CD4-positive, alpha-beta T cell treated with Interleukin-6 for 4 hours (primary cell): Measurements from ENCODE around the gene ADGRA1.
"Not testable (repeated sequence)": the region's sequence is repeated elsewhere in the genome, so short reads cannot be mapped to it uniquely, and the experiment has no call there.

ENCODE experiments used
- DNase-seq: peaks from one replicate; pipeline ENCODE4 v3.0.0-alpha.2; 2020; ENCODE audit warnings: mixed read lengths

The ADGRA1 gene

DNA sequence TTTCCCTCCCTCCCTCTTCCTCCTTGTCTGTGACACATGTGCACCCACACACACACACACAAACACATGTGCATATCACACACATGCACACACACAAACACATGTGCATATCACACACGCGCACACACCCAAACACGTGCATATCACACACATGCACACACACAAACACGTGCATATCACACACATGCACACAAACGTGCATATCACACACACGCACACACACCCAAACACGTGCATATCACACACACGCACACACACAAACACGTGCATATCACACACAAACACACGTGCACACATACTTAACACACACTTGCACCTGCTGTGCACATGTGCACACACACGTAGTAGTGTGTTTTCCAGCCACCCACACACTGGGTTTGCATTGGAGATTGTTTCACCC, 42.9 kb downstream of the ADGRA1 start:
- DNase-seq, result no peak

GRCh38 chr10:133131053-133131452, 43.3 kb downstream of the ADGRA1 start:
- DNase-seq, result no peak

DNA sequence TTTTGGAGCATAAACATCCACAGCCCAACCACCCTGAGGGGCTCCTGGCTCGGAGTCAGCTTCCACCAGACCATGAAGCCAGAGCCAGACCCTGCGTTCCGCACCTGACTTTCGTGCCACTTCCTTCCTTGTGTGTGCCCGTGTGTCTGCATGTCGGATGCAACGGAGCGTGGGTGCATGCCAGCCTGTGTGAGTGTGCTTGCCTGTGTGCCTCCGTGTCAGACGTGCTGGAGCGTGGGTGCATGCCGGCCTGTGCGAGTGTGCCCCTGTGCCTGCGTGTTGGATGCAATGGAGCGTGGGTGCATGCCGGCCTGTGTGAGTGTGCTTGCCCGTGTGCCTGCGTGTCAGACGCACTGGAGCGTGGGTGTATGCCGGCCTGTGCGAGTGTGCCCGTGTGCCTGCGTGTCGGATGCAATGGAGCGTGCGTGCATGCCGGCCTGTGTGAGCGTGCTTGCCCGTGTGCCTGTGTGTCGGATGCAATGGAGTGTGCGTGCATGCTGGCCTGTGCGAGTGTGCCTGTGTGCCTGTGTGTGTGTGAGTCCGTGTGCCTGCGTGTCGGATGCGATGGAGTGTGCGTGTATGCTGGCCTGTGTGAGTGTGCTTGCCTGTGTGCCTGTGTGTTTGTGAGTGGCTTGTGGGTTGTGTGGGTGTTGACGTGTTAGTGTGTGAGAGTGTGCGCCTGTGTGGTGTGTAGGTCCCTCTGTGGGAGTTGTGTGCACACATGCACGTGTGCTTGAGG, 44.2 kb downstream of the ADGRA1 start:
- no peak for DNase-seq

DNA sequence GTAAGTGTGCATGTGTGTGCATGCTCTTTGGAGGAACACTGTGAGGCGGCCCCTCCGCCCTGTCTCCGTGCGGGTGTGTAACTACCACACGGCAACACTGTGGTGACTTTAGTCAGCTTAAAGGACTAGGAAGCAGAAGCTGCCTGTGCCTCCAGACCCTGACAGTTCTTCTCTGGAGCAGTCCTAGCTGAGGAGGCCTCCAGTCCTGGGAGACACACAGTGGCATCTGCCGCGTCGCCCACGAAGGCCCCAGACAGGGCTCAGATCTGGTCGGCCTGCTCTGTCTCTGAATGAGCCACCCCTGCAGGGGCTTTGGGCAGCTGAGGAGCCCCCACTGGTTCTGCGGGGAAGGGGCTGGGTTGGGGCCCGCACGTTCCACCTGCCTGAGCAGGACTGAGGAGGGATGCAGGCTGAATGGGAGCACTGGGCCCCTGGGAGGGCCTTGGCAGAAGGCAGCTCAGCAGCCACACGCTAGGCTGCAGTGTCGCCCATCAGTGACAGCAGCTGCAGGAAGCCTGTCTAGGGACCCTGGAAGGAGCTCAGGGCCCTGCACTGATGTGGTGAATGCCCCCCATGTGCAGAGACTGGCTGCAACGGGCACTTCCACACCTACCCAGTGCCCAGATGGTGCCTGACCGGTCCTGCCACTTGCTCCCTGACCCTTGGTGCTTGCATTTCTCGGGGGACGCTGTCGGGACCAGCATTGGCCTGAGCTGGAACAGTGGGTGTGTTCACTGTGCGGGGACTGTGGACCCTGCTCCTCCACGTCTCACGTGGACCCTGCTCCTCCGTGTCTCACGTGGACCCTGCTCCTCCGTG, 45.0 kb downstream of the ADGRA1 start:
- DNase-seq, result no peak

DNA sequence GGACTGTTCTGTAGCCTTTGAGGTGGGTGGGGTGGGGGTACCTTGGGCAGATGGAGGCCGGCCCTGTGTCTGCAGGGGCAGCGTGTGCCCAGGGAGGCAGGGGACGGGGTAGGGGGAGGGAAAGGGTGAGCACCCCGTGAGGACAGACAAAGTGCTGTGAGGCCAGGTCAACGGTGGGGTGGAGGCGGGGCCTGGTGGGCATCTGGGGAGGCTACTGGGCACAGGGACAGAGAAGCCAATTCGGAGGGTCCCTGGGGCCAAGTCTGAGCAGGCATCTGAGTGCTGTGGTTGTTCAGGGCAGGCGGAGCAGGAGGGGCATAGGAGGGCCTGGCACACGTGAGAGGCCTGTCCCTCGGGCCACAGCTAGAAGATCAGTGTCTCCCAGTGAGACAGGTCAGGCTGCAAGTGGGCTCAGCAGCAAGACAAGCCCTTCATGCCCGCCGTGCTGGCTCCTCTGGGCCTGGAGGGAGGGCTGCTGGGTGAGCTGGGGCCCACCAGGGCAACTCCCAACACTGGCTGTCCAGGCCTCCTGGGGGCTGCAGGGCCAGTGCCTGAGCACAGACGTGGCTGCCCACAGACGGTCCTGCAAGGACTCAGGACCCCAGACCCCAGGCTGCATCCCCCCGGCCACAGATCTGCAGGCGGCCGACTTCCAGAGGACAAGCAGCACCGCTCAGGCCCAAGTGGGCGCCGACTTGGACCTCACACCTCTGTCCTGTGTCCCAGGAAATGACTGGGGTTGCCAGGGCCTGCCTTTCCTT, 45.9 kb downstream of the ADGRA1 start:
- DNase-seq, result no peak

DNA sequence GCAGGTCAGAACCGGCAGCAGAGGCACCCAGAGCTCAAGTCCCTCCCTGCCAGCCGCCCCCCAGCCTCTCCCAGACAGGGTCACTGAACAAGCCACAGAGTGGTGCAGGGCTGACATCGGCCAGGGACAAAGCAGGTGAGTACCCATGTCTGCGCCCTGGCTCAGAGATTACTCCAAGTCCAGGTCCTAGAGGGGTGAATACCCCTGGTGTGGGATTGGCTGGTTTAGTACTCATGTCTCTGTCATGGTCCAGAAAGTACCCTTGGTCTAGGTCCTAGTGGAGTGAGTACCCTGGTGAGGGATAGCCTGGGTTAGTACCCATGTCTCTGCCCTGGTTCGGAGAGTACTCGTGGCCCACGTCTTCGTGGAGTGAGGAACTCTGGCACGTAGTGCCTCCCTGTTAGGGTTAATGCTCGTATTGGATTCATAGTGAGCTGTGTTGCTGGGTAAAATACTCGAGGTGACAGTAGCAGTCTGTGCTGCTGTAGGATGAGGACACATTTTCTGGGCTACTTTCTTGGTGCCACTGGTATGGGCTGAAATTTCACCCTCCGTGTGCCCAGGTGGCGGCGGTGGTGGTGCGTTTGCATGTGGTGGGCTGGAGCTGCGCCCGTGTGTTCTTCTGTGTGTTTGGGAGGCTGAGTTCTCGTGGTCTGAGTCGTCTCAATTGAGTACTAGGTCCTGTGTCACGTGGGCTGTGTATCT, 46.8 kb downstream of the ADGRA1 start:
- no peak for DNase-seq

DNA sequence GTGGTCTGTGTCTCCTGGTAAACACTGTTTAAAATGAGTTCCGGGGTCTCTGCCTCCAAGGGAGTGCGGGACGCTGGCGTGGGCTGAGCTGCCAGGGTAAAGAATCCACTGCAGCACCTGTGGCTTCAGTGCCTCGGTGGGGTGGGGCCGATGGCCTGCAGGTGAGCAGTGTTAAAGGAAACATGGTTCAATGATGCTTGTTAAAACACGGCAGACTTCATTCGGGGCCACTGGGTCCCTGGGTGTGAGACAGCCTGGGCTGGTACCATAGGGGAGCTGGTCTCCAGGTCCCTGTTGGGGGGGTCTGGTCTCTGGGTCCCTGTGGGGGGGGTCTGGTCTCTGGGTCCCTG, 47.4 kb downstream of the ADGRA1 start:
- no peak for DNase-seq

GRCh38 chr10:133137486-133138145, 49.9 kb downstream of the ADGRA1 start:
- not testable (repeated sequence) for DNase-seq

- no peak for DNase-seq
These were observed 51.9 kb downstream of the ADGRA1 start for GRCh38 chr10:133139551-133140065.

DNA sequence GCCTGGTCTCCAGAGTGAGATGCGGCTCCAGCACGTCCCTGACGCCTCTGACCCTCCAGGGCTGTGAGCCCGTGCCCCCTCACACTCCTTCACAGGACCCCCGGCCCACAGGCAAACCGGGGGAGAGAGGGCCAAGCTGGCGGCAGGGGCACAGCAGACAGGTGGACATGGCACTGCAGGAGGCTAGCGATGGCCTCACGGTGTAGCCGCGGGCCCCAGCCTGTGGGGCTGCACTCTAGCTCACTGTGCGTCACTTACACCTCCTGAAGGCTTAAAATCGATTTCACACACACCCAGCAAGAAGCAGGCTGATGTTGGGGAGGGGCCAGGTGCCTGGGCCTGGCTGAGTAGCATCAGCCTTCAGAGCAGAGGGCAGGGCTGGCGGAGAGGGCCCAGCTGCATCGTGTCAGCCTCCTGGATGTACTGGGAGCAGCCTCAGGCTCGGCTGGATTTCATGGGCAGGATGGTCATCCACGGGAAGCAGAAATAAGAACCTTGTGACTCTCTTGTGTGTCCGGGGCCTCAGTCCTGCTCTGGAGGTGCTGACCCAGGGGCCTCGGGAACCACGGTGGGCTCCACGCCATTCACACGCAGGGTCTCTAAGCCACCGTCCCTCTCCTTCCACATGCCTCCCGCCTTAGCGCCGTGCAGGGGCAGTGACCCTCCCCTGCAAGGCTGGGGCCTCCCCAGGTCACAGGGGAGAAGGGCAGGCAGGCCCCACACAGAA, 52.9 kb downstream of the ADGRA1 start:
- DNase-seq, result no peak

DNA sequence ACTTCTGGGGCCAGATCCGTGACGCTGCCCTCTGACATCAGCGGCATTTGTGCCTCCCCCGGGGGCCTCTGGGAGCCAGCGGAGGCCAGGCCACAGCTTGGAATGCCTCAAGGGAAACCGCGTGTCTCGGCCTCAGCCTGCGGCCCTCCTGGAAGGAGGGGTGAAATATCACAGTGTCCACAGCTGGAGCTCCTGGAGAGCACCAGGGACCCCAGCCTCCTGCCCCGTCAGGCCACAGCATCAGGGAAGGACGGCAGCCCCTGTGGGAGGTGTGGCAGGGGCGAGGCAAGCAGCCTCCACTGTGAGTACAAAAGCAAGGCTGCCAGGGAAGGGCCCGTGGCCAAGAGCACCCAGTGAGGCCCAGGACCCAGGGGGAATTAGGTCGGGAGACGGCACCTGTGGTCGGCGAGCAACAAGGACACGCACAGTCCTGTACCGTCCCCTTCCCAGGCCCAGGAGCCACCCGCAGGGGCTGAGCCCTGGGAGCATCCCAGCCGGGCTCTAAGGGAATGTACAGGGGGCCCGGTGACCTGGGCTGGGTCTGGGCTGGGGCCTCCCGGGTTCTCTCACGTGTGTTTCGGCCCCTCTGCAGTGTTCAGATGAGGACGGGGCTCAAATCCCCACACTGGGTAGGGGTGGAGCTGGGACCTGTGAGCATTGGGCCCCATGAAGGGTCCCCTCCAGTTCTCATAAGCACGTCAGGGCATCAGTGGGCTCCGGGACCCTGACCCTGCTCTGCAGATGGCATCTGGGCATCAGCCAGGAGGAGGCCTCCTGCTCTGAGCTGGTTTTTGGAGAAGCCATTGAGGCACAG, 53.6 kb downstream of the ADGRA1 start:
- DNase-seq, result no peak

DNA sequence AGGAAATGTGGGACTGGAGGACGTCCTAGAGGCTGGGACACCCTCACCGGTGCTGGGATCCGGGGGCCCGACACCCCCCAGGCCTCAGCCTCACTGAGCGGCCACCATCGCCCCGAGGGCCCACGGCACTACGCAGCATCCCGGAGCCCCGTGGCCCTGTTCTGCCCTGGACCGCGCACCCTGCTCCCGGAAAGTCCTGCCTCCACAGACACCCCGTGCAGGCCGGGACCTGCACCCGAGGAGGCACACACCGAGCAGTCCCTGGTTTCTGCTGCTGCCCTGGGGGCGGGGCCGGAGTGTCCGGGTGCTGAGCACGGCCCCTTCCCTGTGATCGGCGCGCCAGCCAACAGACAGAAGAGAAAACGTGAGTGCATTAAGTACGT, 54.2 kb downstream of the ADGRA1 start:
- no peak for DNase-seq

DNA sequence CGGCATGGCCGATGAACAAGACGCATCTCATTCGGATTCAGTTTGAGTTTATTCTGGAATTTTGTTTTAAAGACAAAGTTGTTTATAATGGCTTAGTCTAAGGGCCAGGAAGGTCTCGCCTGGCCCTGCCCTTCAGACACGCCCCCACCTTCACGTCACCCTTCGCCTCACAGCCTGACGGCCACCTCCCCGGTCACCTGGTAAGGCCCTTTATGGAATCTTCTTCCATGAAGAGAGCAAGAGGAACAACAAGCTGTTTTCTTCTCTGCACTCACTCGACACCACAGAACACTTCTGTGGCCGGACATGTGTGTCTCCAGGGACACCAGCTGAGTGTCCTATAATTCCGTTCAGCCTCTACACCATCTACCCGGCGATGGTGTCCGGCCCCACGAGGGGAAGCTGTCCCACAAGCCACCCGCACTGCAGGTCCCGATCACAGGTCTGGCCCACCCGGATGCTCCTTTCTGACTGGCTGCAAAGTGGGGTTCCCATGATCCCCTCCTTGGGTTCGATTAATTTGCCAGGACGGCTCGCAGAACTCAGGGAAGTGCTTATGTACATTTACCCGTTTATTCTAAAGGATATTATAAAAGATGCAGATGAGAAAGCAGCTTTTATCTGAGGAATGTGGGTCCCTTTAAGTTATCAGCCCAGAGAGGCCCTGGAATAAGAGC, 54.9 kb downstream of the ADGRA1 start:
- no peak for DNase-seq

- no peak for DNase-seq
These were observed 55.4 kb downstream of the ADGRA1 start for GRCh38 chr10:133143200-133143533.

GRCh38 chr10:133143546-133143945, 55.8 kb downstream of the ADGRA1 start:
- no peak for DNase-seq

DNA sequence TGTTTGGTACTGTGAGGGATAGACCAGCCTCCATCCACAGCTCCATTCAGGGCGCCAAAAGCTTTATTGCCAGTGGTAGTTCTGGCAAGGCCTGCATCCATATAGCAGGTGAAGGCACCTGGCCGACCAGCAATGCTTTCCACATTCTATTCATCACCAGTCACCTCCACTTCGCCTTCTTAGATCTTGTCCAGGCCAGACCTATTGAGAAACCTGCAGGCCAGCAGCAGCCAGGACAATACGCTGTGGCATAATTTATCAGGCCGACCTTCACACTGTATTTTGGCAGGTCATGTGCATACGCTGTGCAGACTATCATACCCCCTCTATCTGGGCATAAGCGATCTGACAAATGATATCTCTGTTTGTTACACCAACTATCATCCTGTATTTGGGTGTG, 57.0 kb downstream of the ADGRA1 start:
- no peak for DNase-seq

DNA sequence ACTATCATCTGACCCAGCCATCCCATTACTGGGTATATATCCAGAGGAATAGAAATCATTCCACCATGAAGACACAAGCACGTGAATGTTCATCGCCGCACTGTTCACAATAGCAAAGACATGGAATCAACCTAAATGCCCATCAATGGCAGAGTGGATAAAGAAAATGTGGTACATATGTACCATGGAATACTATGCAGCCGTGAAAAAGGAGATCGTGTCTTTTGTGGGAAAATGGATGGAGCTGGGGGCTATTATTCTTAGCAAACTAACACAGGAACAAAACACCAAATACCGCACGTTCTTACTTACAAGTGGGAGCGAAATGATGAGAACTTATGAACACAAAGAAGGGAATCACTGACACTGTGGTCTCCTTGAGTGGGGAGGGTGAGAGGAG, 62.5 kb downstream of the ADGRA1 start:
- no peak for DNase-seq

- no peak for DNase-seq
These were observed 62.9 kb downstream of the ADGRA1 start for GRCh38 chr10:133150656-133151055.

- not testable (repeated sequence) for DNase-seq
These were observed 63.3 kb downstream of the ADGRA1 start for GRCh38 chr10:133151071-133151470.

DNA sequence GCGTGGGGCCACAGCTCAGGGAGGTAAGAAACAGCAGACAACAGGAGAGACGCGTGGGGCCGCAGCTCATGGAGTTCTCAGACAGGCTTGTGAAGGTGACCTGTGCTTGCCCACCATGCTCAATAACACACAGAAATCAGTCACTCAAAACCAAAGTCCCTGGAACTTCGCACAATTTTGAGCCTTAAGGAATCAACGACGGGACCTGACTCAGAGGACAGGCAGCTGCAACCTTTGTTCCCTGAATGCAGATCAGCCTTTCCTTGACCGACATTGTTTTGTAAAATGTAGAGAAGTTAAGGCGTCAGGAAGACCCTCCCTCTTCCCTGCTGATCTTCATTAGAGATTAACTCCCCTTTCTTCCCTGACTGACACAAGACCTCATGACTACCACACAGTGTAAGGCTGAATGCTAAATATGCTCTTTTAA, 63.8 kb downstream of the ADGRA1 start:
- DNase-seq, result no peak
